Mucosa of rectum (tissue), 2 donors: ENCODE results near the gene CHM.
"Not testable (repeated sequence)": the region's sequence is repeated elsewhere in the genome, so short reads cannot be mapped to it uniquely, and the experiment has no call there.

Experiments
- H3K27ac ChIP-seq, 2 donors: one replicate each; pipeline ENCODE4 v1.7.0; 2013; ENCODE audit warnings: inconsistent platforms in 2 of 2, low read depth in 2 of 2, low read length in 2 of 2
- H3K27me3 ChIP-seq, 2 donors: one replicate each; pipeline ENCODE4 v1.7.0; 2013; ENCODE audit warnings: low read length in 2 of 2; ENCODE audit not compliant: control insufficient read depth in 2 of 2, insufficient read depth in 2 of 2
- H3K36me3 ChIP-seq, 2 donors: one replicate each; pipeline ENCODE4 v1.7.0; 2013; ENCODE audit warnings: low read length in 2 of 2; ENCODE audit not compliant: control insufficient read depth in 2 of 2, insufficient read depth in 2 of 2
- H3K4me1 ChIP-seq, 2 donors: one replicate each; pipeline ENCODE4 v1.7.0; 2013; ENCODE audit warnings: low read length in 2 of 2, mild to moderate bottlenecking in 1 of 2; ENCODE audit not compliant: control insufficient read depth in 2 of 2, insufficient read depth in 2 of 2
- H3K4me3 ChIP-seq, 2 donors: one replicate each; pipeline ENCODE4 v1.7.0; 2013; ENCODE audit warnings: low read length in 2 of 2
- H3K9ac ChIP-seq, 2 donors: one replicate each; pipeline ENCODE4 v1.7.0; 2013; ENCODE audit warnings: low read length in 2 of 2, low read depth in 1 of 2, mild to moderate bottlenecking in 1 of 2
- H3K9me3 ChIP-seq, 2 donors: one replicate each; pipeline ENCODE4 v1.7.0; 2013; ENCODE audit warnings: low read length in 2 of 2; ENCODE audit not compliant: control insufficient read depth in 2 of 2
- donor health status: healthy.
- donor health status: Normal muscosa, but diverticular disease.

CHM gene

DNA sequence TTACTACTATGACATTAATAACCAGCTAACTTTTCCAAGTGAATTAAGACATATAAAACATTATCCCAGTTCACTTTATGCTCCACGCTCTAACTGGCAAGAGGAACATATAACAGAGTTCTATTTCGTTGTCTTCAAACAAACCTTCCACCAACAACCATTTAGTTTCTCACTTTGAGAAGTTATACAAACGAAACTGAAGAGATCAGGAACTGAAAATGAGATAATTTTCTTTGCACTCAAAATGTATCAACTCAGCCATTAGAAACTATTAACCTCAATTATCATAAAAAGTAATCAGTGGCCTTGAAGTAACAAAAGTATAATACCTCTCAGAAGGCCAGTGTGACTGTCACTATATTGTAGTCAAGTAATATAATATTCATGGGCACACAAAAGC is 70.1 kb downstream of the CHM start:
- Histone ChIP-seq H3K9ac (no peak overlapping the region), H3K4me1 (no peaks in the 10 kb centered on the region), H3K9me3 (no peaks in the 10 kb centered on the region), H3K36me3 (peaks cover 2 to 4% of the 10 kb centered on the region in 2 donors), H3K27ac (no peak overlapping the region), H3K27me3 (no peaks in the 10 kb centered on the region), H3K4me3 (no peak overlapping the region)

DNA sequence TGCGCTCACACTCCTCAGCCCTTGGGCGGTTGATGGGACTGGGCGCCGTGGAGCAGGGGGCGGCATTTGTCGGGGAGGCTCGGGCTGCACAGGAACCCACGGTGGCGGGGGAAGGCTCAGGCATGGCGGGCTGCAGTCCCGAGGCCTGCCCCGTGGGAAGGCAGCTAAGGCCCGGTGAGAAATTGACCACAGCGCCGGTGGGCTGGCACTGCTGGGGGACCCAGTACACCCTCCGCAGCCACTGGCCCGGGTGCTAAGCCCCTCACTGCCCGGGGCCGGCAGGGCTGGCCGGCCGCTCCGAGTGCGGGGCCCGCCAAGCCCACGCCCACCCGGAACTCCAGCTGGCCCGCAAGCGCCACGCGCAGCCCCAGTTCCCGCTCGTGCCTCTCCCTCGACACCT is 75.0 kb downstream of the CHM start:
- H3K9me3 ChIP-seq, H3K4me1 ChIP-seq, H3K4me3 ChIP-seq, H3K9ac ChIP-seq, H3K36me3 ChIP-seq, H3K27me3 ChIP-seq, H3K27ac ChIP-seq: not testable (repeated sequence)

DNA sequence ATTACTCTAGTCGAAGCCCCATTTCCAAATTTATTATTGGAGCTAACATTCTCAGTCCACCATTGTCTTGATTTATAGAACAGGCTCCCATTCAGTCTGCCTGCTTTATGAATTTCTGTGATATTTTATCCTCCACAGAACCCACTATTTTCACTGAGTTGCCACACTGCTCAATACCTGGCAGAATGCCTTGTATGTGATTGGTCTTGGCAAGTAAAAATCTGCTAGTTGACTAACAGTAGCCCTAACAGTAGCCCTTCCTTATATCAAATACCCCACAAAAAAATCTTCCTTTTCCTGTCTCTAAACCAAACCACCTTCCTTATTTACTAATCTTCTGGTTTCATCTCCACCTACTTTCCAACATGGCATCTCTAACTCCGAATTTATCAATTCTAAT is 82.6 kb downstream of the CHM start:
- Histone ChIP-seq H3K27me3 (no peaks in the 10 kb centered on the region), H3K27ac (no peak overlapping the region), H3K9me3 (no peaks in the 10 kb centered on the region), H3K36me3 (no peaks in the 10 kb centered on the region), H3K9ac (no peak overlapping the region), H3K4me3 (no peak overlapping the region), H3K4me1 (no peaks in the 10 kb centered on the region)

DNA sequence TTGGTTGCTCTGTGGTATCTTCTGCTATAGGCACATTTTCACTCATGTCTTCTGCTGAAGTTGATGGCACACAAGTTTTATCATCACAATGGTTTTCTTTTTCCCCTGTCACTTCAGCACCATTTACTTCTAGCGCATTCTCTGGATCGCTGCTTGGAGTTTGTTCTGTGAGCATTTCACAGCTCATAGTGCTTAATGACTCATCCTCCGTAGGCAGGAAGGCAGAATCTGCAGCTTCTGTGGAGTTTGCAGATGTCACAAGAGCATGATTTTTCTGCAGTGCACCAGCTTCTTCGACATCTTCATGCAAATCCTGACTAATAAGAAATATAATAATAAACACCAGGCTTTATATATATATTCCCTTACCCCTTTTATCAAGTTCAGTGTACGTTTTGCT is 83.6 kb downstream of the CHM start:
- Histone ChIP-seq H3K9me3 (no peaks in the 10 kb centered on the region), H3K36me3 (no peaks in the 10 kb centered on the region), H3K9ac (no peak overlapping the region), H3K27ac (no peak overlapping the region), H3K4me1 (no peaks in the 10 kb centered on the region), H3K27me3 (no peaks in the 10 kb centered on the region), H3K4me3 (no peak overlapping the region)

DNA sequence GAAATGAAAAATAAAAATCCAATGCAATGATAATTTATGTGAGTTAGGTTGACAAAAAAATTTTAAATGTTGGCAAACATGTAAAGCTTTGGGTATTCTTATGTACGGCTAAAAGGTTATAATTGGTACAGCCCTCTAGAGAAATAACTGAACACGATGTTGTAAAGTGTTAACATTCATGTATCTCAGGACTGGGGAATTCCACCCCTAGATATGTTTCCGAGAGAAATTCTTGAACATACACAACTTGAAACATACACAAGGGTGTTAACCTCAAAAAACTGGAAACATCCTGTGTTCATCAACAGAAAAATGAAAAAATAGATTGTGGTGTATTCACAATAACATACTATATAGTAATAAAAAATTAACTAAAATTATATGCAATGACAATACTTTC is 91.8 kb downstream of the CHM start:
- no peak overlapping the region for H3K9ac ChIP-seq
- H3K27ac ChIP-seq = no peak overlapping the region
- H3K9me3 ChIP-seq = no peaks in the 10 kb centered on the region
- H3K4me1 ChIP-seq = no peaks in the 10 kb centered on the region
- no peaks in the 10 kb centered on the region for H3K27me3 ChIP-seq
- no peak overlapping the region for H3K4me3 ChIP-seq
- peaks cover 0 to 4% of the 10 kb centered on the region in 2 donors for H3K36me3 ChIP-seq

DNA sequence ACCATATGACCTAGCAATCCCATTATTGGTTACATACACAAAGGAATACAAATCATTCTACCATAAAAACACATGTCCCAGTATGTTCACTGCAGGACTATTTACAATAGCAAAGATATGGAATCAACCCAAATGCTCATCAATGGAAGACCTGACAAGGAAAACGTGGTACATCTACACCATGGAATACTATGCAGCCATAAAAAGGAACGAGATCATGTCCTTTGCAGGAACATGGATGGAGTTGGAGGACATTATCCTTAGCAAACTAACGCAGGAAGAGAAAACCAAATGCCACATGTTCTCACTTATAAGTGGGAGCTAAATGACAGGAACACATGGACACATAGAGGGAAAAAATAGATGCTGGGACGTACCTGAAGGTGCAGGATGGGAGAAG is 102.6 kb downstream of the CHM start:
- H3K4me1 ChIP-seq, H3K4me3 ChIP-seq, H3K27me3 ChIP-seq: not testable (repeated sequence)

DNA sequence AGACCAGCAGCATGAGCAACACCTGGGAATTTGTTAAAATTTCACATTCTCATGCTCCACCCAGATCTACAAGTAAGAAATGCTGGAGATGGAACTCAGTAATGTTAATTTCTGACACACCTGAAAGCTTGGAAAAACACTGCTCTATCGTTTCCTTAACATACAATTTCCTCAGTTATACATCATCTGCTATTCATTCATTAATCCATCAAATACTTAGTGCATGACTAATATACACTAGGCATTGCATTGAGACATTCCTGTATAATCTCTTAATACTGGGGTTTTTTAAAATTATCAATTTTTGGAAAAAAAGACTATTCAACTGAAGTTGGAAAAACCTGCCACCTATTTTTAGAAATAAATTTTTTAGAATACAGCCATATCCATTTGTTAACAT is 106.1 kb downstream of the CHM start:
- Histone ChIP-seq H3K9me3 (peaks cover 6% of the 10 kb centered on the region in 2 donors), H3K9ac (no peak overlapping the region), H3K4me3 (no peak overlapping the region), H3K27ac (no peak overlapping the region), H3K4me1 (no peaks in the 10 kb centered on the region), H3K27me3 (no peaks in the 10 kb centered on the region), H3K36me3 (peaks cover 0 to 5% of the 10 kb centered on the region in 2 donors)

More for the DNA sequence above, 102.6 kb downstream of the CHM start:
- peaks cover 0 to 10% of the 10 kb centered on the region in 2 donors for H3K36me3 ChIP-seq
- not testable (repeated sequence) for H3K9ac ChIP-seq, H3K9me3 ChIP-seq, H3K27ac ChIP-seq

DNA sequence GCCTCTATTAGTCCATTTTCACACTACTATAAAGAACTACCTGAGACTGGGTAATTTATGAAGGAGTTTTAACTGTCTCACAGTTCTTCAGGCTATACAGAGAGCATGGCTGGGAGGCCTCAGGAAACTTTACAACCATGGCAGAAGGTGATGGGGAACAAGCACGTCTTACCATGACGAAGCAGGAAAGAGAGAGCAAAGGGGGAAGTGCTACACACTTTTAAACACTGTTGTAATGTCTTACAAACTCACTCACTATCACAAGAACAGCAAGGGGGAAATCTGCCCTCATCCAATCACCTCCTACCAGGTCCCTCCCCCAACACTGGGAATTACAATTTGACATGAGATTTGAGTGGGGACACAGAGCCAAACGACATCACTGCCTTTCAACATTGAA is 107.4 kb downstream of the CHM start:
- not testable (repeated sequence) for H3K27ac ChIP-seq, H3K4me3 ChIP-seq, H3K4me1 ChIP-seq, H3K9ac ChIP-seq, H3K27me3 ChIP-seq, H3K36me3 ChIP-seq, H3K9me3 ChIP-seq

DNA sequence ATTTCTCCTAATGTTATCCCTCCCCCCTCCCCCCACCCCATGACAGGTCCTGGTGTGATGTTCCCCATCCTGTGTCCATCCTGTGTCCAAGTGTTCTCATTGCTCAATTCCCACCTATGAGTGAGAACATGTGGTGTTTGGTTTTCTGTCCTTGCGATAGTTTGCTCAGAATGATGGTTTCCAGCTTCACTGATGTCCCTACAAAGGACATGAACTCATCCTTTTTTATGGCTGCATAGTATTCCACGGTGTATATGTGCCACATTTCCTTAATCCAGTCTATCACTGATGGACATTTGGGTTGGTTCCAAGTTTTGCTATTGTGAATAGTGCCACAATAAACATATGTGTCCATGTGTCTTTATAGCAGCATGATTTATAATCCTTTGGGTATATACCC is 113.0 kb downstream of the CHM start:
- not testable (repeated sequence) for H3K27ac ChIP-seq, H3K4me1 ChIP-seq, H3K9ac ChIP-seq, H3K36me3 ChIP-seq, H3K4me3 ChIP-seq, H3K9me3 ChIP-seq, H3K27me3 ChIP-seq

DNA sequence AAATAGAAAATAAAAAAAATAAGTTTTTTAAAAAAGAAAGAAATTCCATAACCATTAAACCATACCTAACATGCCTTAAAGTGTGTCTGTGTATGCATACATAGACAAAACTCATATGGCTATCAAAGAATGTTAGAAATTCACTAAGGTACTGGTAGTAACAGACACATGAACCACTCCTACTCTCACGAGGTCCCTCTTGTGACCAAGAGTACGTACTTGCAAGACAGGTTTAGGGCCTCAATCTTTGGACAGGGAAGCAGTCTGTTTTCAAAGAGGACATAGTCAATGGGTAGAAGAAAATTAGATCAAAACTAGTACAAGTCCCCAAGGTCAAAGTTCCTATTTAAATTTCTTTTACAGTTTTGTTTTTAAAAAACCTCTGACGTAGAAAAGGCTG is 117.3 kb downstream of the CHM start:
- Histone ChIP-seq H3K27me3 (no peaks in the 10 kb centered on the region), H3K4me3 (no peak overlapping the region), H3K9ac (no peak overlapping the region), H3K27ac (no peak overlapping the region), H3K9me3 (no peaks in the 10 kb centered on the region), H3K4me1 (no peaks in the 10 kb centered on the region), H3K36me3 (no peaks in the 10 kb centered on the region)

DNA sequence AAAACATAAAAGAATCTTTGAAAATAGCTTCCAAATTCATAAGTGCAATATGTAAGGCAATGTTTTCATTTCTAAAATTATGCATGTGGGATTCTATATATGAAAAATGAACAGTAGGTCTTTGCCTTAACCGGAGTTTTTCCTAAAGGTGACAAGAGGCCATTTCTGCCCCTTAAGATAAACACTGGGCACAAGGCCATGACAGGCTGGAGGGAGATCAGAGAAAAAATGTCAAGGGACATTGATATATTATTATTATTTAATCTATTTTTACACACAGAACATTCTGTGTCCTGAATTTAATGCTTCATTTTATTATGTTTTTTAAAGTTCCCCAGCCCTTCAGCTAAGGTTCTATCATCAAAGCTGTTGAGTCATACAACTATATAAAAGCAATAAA is 118.8 kb downstream of the CHM start:
- Histone ChIP-seq H3K36me3 (no peaks in the 10 kb centered on the region), H3K9me3 (no peaks in the 10 kb centered on the region), H3K27me3 (no peaks in the 10 kb centered on the region), H3K4me1 (no peaks in the 10 kb centered on the region), H3K9ac (no peak overlapping the region), H3K4me3 (no peak overlapping the region), H3K27ac (no peak overlapping the region)
